GM21737 (cell line): ENCODE measurements around the gene PDE4B.
"Not testable (repeated sequence)": the region's sequence is repeated elsewhere in the genome, so short reads cannot be mapped to it uniquely, and the experiment has no call there.

Experiments
- ATAC-seq: cut with Tn5 transposase; IDR thresholded peaks from one replicate; pipeline ENCODE4 v1.9.1; 2021; ENCODE audit warnings: mild to moderate bottlenecking, moderate library complexity; ENCODE audit not compliant: unreplicated experiment

The PDE4B gene

DNA sequence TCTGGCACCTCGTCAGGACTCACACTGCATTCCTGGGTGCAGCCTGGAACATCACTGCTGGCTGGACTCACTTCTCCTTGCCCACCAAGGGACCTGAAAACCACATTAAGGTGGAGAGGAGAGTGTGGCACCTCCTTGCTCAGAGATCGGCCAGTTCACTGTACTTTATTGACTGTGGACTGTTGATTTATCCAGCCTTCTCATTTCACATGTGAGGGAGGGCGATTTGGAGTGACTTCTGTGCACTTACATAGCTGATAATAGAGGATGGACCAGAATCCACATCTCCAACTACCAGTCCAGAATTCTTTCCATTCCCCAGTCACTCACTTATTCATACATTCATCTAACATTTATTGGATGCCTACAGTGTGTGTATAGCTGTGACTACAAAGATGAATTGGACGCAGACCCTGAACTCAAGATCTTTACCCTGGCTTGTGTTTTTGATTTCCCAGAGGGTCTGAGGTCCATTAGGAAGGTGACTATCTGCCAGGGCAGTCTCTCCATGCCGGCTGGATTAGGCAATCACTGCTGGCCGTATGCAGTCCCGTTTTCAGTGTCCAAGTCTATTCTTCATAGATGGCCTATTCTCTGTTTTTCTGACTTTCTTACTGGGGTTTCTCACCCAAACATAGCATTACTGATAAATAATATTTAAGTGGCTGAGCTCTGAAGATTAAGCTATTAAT lies 507.7 kb downstream of the PDE4B start:
- ATAC-seq = no peak

DNA sequence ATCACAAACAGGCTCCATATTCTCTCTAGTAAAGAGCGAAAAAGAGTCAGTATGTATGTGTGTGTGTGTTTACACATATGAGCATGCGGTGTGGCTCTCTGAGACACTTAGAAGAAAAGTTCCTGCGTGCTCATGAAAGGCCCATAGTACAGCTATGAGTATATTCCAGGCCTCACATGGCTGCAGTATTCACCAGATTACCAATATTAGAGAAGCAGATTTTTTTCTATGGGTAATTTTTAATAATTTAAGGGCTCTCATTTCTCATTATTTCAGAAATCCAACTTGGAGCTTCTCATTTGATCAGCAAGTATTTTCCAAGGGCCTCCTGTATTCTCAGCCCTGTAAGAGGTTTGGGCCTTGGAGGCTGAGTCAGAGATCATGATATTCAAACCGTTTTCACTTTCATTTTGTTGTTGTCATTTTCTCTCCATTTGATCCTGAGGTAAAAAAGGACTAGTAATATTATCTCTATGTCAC lies 508.3 kb downstream of the PDE4B start:
- ATAC-seq = peak; percentile 65

DNA sequence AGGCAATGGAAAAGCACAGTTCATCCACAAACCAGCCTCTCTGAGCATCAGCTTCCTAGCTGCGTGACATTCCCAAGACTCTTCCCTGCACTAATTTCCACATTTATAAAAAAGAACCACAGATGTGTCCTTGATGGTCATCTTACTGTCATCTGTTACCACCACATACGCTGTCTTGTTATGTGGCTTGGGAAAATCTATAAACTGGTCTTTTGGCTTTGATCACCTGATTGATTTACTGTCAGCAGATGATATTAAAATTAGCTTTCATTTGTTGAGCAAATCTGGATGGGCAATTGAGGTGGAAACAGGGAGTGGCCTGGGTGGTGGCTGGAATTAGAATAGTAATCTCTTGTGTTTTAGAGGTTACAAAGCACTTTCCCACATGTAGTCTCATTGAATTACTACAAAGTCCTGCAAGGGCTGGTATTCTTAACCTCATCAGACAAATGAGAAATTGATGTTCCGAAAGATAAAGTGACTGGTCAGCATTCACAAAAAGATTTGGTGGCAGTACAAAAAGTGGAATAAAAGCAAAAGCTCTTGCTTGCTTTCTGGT lies 509.6 kb downstream of the PDE4B start:
- ATAC-seq = no peak

DNA sequence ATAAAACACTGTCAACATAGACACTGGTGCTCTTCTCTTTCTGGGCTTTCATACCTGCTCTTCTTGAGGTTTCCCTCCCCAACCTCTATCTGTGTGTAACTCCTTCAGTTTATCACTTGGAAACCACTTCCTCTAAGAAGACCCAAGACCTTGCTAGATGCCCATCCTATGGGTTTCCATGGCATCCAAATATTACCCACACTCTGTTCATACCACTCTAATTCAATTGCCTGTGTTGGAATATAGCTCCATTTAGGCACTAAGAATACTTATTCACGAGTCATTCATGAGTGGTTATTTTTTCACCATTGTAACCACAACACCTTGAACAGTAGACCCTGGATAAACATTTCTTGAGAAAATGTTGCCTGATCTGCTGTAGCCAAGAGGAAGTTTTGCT lies 510.1 kb downstream of the PDE4B start:
- no peak for ATAC-seq

DNA sequence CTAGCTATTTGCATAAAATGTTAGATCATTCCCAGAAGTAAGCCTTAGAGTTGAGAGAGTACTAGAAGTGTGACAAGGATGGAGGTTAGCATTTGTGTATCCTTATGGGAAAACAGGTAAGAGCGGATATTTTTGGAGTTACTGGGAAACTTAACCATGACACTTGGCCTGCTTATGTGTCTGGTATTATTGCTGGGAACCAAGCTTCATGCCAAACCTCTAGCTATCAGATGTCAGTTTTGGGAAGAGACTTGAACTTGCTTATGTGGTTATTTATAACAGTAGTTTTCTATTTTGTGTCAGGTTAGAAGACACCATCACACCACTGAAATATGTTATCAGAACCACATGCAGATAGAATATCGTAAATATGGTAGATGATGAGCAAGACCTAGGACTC lies 511.0 kb downstream of the PDE4B start:
- ATAC-seq = no peak

DNA sequence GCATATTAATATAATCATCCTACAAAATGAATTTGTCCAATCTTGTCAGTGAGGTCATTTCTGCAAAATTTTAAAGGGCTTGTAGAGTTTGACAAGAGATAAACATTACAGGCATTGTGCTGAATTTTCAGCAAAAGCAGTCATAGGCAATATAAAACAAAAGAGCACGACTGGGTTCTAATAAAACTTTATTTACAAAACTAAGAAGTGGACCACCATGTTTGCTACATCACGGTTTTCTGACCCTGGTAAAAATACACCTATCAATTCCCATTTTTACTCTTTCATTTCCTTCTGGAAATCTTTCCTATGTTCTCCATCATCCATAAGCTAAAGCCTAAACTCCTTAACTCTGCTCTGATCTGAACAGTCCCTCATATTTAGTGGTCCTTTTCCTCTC lies 511.4 kb downstream of the PDE4B start:
- ATAC-seq = no peak

DNA sequence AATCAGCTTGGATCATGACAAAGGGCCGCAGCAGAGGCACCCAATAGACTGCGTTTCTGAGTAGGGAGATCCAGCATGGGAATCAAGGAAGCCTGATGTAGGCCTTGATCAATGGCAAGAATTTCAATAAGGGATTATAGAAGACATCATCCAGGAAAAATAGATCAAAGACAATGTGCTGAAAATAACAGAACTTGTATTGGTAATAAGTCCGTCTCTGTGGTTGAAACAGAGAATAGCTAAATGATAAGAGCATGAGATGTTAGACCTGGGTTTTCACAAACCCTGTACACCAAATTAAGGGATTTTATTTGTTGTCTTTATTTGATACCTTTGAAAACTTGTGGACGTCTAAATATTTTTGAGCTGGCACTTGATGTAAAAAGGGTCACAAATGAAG lies 513.2 kb downstream of the PDE4B start:
- ATAC-seq = no peak

DNA sequence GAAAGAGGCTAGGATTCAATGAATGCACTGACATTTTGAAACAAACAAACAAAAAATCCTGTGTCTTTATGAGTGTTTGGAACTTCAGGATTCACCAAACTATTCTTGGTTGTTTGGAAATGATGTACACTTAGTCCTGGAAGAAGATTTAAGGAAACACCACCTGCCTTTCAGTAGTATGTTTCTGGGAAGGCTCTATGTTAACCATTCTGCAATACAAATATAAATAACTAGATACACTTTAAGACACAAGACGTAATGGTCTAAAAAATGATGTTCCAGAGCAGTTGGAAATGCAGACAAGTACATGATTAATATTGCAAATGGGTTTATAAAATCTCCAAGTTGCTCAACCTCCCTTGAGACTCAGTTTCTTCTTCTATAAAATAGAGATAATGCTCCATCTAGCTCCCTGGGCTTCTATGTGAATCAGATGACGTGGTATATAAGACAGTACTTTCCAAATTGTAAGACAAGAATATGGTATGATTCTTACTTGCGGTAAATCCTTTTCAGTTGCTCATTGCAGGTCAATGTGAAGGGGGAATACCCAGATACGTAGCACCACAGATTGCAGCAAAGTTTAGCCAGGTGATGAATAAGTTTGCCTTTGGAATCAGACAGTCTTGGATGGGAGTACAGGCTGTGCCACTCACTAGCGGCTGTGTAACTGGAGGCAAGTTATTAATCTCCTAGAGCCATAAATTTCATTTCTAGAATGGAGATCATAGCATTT lies 516.5 kb downstream of the PDE4B start:
- no peak for ATAC-seq

DNA sequence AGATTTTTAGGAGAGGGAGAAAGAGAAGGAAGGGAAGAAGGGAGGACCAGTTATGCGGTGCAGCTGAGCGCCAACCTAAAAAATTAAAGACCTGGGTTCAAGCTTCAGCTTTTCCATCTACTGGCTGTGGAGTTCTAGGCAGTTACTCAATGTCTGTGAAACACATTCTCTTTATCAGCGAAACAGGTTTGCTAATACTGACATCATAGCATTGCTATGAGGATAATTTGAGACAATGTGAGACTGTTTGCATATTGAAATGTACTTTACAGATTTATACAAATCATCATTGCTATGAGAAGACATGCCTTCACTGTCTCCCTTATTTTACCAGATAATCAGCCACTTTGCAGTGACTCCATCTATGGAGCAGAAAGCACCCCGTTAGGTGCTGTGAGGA lies 518.4 kb downstream of the PDE4B start:
- ATAC-seq = no peak

DNA sequence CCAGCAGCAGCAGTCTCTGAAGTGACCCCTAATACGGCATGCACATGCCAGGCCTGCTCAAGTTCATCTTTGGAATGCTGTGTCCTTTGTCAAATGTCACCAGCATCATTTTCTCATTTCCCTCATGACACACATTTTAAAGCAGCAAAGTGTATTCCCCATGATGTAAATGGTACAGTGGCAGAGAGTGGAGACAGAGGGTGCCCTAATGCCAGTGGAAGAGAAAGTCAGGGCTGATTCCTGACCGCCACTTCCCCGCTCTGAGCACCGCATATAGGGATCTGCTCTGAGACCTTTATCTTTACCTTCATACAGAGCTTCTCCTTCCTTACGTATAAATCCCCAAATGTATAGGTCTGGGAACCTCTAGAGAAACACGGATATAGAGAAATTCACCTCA lies 518.9 kb downstream of the PDE4B start:
- ATAC-seq = no peak

DNA sequence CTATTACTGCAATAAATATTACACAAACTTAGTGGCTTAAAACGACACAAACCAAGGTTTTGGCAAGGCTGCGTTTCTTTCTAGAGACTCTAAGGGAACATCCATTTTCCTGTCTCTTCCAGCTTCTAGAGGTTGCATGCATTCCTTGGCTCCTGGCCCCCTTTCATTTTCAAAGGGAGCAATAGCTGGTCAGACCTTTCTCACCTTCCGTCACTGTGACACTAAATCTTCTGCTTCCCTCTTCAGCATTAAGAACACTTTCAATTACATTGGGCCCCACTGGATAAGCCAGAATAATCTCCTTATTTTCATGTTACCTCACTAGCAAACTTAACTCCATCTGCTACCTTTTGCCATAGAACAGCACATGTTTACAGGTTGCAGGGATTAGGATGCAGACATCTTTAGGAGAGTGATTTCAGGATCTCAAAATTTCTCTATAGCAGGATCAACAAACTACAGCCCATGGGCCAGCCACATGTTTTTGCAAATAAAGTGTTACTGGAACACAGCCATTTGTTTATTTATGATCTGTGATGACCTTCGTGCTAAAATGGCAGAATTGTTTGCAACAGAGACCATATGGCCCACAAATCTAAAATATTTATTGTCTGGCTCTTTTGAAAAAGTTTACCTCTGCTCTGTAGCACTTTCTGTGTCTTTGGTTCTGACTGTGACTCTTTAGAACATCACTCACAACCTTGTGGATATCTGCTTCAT lies 519.7 kb downstream of the PDE4B start:
- ATAC-seq = no peak

DNA sequence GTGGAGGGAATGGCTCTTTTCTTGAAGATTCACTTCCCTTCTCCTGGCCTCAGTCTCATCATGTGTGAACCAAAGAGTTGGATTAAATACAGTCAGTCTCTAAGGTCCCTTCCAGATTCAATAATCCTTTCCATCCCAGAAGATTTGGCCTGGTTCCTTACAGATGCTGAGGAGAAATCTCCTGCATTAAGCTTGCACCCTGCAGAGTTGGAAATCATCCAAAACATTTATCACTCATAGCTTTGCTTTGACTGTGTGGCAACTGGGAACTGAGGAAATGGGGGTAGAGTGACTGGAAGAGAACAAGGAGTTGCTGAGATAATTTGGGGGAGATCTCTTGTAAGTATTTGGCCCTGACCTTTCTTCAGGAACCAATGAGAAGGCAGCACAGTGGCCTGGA lies 520.7 kb downstream of the PDE4B start:
- no peak for ATAC-seq

DNA sequence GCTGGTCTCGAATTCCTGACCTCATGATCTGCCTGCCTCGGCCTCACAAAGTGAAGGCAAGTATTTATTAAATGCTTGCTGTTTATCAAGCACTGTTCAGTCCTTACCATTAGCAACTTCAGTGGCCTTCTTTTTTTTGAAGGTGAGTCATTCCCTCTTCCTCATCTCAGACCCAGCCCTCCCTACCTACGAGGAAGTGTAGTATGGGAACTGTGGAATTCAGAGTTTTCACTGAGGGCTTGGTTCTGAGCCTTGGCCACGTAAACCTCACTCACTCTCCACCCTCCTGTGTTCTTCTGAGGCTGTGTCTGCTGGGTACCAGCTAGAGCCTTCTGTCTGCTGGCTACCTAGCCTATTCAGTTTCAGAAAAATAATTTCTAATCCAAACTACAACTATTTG lies 523.0 kb downstream of the PDE4B start:
- ATAC-seq = no peak

DNA sequence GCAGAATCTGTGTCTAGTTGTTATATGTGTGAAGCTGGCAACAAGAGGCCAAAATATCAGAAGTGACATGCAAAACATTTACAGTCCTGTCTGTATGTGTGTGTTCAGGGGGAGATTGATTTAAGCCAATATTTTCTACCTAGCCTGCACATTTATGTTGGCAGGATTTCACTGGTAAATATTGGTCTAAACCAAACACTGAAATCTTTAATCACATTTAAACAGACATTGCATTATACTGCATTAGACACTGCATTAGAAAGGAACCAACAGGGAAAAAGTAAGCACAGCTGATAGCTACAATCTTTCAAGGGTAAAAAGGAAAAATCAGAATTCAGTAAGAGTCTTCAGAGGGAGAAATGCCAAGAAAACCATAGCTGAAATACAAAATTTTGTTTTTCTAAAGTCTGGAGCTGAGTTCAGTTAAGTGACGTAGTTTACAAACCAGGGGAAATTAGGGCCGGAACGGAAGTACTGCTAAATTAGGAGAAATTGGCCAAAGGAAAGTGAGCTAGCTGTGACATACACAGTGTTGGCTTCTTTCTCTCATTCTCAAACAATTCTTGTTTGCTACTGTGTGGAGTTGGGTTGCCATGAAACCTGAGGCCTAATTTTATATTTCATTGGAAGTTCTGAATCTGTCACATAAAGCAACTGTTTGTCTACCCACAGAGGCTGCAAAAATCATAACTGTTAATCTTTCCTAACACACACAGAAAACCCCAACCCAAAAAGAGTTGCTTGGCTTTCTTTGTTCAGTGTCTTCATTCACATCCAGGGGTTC lies 524.0 kb downstream of the PDE4B start:
- ATAC-seq = no peak

DNA sequence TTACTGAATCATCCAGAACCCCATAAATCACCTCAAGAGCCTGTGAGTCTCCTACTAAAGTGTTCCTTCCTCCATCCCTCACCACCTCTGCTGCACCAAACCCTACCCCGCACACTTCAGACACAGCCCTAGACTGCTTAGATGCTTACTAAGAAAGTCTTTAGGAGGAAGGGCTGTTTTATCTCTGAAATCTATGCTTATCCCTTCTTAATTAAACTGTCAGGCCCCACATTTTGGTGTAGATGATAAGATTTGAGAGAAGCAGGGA lies 524.5 kb downstream of the PDE4B start:
- no peak for ATAC-seq

DNA sequence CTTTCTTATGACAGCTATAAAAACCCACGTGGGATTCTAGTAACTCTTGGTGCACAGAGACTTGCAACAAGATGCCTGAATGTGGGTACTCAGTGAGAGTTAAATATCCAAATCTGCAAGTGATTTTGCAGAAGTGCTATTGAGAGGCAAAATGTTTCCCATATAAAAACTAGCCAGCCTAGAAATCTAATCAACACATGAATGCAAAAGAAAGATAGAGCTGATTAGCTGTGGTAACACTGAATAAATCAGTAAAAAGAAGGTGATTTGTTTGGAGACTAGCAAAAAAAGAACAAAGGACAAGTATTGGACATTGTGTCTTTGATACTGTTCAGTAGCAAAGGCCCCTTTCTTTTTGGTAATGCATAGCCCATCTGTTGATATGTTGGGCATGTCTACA lies 527.5 kb downstream of the PDE4B start:
- ATAC-seq = no peak

DNA sequence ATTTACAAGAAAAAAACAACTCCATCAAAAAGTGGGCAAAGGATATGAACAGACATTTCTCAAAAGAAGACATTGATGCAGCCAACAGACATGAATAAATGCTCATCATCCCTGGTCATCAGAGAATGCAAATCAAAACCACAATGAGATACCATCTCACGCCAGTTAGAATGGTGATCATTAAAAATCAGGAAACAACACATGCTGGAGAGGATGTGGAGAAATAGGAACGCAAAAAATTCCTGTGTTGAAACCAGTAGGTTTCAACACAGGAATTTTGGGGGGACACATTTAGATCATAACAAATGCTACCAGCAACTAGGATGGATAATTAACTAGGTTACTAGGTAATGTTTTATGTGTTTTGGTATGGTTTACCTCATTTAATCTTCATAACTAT lies 529.8 kb downstream of the PDE4B start:
- not testable (repeated sequence) for ATAC-seq

DNA sequence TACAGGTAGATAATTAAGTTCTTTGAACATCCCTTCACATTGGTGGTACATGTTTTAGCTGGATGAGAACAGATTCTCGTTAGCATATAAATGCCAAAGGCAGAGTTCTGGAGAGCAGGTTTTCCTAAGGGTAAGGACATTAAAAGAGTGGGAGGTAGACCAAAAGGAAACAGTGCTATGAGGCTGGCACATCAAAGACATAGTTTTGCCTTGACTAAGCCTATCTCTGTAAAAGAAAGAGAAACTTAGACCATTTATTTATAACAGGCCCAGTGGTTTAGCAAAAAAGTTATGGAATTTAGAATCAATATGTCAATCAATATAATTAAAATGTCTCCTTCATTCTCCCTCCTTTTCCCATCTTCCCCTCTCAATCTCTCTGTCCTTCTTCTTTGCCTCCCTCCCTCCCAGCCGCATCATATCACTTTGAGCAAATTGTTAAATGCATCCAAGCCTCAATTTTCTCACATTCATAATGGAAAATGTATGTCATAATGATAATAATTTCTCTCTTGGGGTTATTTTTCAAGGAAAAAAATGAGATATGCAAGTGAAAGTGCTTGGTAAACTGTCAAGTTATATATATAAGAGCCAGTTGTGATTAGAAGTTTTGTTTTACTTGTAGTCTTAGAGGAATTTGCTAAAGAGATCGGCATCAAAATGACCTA lies 531.4 kb downstream of the PDE4B start:
- ATAC-seq = no peak

DNA sequence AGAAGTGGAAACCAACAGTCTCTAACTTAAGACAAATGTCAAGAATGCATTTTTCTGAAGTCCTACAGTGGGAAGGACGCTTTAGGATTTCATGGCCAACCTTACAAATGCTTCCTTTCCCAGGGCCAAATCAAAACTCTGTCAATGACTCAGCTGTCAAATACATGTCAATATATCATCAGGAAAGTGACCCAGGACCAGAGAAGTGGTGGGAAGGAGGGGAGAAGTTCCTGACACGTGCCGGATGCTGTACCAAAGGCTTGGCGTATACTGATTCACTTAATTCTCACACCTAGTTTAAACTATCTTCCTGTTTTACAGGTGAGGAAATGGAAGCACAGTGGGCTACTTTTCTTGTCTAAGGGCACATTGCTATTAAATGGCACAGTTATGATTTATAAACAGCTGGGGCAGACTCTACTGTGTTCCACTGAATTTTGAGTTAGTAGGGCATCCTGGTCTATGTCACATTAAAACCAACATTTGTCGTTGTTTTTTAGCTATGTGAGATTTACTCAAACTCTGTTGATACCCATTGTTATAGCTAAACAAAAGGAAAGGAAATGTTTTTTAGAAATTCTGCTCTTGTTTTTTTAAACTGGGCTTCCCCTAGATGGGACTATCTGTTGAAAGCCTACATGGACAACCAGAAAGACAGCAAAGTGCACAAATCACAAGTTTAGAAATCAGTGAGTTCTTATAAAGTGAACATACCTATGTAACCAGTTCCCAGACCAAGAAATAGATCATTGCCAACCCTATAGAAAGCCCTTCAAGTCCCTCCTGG lies 533.1 kb downstream of the PDE4B start:
- no peak for ATAC-seq

DNA sequence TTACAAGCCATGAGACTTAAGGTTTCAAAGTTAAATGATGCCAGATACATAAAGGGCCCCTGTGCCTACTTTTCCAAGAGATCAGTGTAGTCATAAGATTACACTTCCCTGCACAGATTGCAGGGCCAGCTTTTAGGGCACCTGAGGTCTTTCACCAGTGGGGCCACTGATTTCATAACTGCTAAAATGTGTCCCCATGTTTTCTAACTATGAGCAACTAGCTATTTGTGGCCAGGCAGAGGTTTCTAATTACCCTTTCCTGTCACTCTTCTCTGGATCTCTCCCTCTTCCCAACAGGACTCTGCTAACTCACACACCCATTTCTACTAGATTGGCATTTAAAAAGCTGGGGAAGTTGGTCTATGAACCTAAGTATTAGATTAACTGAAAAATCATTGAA lies 534.2 kb downstream of the PDE4B start:
- no peak for ATAC-seq
